ENCODE measurements around the gene CAMK1D.

- TF ChIP-seq CTCF (IDR thresholded peaks at IDR 0.05) (no peak), POLR2A (IDR thresholded peaks at IDR 0.05) (no peak)
Observed at GRCh38 chr10:12455318-12455717, 106.0 kb downstream of the CAMK1D start.
